NCI-H460 (cell line): Measurements from ENCODE around the gene ADAM19. TPM values are rescaled to one million over a fixed set of nuclear protein-coding genes. Genes with fewer than 3 reads are reported as not detected.

Experiments used
- DNase-seq: peaks from one replicate; pipeline ENCODE4 v3.0.0-alpha.2; 2016; ENCODE audit warnings: low read depth; ENCODE audit errors: extremely low read depth
- polyA plus RNA-seq: library from polyadenylated mRNA; depleted of rRNA; stranded (reverse); fragments of >200 nt; gene quantifications from 2 replicates; pipeline ENCODE4 v1.2.3, GENCODE V29; 2014; cell fraction: nucleus; rRNA removed
- total RNA-seq: library from RNA; depleted of rRNA; stranded (reverse); fragments of >200 nt; shearing (Covaris generic); gene quantifications from 2 replicates; pipeline ENCODE4 v1.2.3, GENCODE V29; 2014; rRNA removed

ADAM19 gene
- total RNA-seq = 6.6 and 7.7 TPM in 2 replicates
- 1.0 and 1.8 TPM in 2 replicates for polyA plus RNA-seq

DNA sequence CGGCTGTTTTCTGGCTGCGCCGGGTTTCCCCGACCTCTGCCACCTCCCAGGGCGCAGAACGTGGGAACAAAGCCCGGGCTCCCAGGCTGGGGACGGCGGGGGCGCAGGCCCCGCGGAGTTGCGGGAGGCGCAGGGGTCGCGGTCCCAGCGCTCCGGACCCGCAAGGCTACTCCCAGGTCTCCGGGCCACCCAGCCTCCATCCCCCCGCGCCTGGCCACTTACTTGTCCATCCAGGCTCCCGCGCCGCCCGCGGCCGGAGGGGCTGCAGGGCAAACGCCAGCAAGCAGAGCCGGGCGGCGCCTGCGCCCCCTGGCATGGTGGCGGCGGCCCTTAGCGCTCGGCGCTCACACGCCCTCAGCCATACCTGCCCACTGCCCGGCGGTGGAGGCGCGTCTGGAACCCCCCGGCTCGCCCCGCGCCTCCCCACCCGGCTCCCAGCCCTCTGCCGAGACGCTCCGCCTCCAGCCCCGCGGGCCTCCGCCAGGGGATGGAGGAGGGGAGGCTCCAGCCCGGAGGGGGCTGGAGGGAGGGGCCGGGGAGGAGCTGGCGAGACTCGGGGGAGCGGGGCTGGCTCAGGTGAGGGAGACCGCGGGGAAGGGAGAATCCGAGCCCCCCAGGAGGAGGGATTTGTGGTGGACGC lies at the start of gene ADAM19:
TSS of gene ADAM19 (minus strand) at position 395 of the 640 bp plus-strand sequence. CDS start at position 316, 79 bp downstream.
- DNase-seq = no peak

GRCh38 chr5:157624144-157624543 lies 48.6 kb upstream of the ADAM19 start:
- no peak for DNase-seq

DNA sequence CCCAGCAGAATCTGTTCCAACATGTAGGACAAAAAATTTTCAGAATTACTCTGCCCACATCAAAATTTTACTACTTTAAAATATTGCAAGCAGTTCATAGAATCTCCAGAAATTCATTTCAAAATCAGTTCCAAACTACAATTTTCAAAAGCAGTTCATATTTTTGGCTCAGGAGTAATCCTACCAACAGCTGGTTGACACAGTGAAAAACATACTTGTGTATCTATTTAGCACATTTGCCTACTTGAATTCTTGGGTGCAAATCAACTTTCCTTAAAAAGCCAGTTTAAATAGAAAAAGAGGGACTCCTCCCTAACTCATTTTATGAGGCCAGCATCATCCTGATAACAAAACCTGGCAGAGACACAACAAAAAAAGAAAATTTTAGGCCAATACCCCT lies 45.2 kb upstream of the ADAM19 start:
- DNase-seq = no peak

DNA sequence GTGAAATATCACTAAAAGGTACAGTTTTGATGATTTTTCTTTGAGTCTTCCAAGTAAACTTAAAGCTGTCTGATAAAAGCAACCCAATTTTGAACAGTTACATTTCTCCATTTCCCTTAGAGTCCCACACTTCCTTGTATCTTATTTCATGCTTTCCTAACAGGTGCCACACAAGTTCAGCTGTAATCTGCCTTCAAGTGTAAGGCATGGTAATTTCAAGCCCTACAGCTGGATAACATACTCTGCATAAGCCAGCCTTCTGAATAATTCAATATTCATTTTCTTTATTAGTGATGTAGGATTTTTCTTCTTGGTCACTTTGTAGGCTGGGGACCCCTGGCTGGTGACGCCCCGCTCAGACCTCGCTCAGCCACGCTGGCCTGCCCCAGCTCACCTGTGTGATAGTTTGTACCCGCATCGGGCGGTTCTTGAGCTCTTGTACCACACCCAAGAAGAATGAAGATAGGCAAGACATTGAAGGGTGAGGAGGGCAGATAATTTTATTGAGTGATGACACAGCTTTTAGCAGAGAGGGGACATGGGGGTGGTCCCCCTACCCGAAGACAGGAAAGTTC lies 42.7 kb upstream of the ADAM19 start:
- DNase-seq = no peak

GRCh38 chr5:157616785-157617184 lies 41.2 kb upstream of the ADAM19 start:
- DNase-seq = no peak

GRCh38 chr5:157613385-157614245 lies 38.0 kb upstream of the ADAM19 start:
- no peak for DNase-seq

- no peak for DNase-seq
Measured at GRCh38 chr5:157612581-157612980, 37.0 kb upstream of the ADAM19 start.

- no peak for DNase-seq
Measured at GRCh38 chr5:157611571-157612476, 36.2 kb upstream of the ADAM19 start.

DNA sequence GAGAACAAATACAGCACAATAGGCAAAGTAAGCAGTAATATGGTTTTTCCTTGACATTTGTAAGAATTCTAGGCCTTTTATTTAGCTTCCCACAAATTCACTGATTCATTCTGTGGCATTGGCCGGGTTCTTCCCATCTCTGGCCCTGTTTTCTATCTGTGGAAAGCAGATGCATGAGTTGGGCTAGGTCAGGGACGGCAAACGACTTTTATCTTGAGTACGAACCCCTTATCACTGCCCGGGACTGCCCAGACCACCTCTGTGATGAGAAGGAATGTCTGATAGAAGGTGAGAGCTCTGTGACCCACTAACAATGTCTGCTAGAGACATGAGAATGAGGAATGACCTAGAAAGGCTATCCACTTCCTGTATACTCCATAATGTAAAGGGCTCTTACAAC lies 35.4 kb upstream of the ADAM19 start:
- no peak for DNase-seq

GRCh38 chr5:157608972-157609565 lies 33.5 kb upstream of the ADAM19 start:
- no peak for DNase-seq

DNA sequence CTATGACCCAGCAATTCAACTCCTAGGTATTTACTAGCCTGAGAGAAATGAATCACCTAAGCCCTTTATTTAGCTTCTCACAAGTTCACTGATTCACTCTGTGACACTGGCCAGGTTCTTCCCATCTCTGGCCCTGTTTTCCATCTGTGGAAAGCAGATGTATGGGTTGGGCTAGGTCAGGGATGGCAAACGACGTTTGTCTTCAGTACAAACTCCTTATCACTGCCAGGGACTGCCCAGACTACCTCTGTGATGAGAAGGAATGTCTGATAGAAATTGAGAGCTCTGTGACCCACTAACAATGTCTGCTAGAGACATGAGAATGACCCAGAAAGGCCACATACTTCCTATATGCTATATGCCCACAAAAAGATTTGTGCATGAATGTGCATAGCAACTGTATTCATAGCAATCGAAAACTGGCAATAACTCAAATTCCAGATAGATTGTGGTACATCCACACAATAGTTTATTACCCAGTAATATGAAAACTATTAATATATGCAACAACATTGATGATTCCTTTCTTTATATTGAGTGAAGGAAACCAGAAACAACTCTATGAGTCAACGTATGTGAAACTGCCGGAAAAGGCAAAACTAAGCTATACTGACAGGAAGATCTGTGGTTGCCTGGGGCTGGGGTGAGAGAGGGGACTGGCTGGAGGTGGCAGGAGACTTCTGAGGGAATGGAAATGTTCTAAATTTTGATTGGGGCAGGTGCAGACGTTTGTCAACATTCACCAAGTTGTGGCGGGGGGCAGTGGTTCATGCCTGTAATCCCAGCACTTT lies 32.0 kb upstream of the ADAM19 start:
- peak; percentile 24 for DNase-seq

DNA sequence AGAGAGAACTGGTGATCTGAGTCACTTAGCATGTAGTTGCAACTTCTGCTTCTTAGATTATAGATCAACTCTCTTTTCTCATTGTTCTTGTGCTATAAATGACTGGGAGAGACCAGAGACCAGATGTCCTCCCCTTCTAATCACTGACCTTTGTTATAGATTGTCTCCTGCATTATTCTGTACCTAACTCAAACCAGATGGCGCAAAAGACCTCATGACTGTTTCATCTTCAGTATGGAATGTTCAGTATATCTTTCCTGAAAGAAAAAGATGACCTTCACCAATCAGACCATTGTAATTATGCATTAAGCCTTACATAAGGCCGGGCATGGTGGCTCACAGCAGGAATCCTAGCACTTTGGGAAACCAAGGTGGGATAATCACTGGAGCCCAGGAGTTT lies 30.5 kb upstream of the ADAM19 start:
- DNase-seq = no peak

DNA sequence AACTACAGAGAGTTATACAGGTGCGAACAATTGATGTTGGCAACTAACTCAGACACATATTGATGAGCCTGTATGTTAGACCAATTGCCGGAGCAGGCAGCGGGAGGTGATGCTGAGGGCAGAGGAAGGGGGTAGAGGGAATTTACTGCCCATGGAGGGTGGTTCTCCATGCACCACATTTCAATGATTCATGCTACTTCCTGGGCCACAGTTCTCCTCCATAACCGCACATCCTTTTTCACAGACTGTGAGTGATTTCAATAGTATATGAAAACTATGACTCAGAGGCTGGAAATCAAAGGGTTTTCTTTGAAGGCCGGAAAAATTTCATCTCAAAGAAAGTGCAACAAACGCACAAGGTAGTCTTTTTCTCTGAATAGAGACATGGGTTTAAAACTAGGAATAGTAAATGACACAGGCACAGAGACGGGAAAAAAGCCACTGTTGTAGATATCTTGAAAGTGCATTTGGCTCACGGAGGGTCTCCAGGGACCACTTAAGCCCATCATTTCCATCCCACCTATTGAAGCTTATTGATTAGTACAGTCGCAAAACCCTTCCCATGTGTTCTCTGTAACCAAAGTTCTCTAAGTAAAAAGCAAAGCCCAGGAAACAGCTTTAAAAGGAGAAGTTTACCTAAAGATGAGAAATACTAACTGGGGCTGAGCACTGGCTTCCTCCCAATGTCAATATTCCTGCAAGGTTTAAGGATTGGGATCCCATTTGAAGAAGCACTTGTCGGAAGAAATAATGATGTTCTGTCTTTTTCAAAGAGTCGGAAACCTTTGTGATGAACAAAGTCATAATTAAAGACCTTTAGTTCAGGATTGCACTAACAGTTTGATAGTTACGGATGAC lies 28.0 kb upstream of the ADAM19 start:
- peak; percentile 89 for DNase-seq

DNA sequence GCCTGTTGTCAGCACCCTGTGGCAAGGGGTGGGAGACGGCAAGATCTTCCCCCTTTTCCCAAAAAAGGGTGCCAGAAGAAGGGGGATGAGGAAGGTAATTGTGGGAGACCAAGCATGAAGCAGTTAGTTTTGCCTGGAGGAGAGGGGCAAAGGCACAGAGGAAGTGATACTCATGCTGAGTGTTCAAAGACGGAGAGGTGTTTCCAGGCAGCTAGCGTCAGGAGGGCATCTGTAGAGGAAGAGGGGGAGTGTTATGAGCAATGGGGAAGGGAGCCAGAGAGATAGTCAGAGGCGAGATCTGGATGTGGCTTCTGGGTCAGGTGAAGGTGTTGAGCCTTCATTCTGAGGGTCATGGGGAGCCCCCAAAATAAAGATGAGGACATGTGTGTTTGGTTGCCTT lies 26.9 kb upstream of the ADAM19 start:
- no peak for DNase-seq

DNA sequence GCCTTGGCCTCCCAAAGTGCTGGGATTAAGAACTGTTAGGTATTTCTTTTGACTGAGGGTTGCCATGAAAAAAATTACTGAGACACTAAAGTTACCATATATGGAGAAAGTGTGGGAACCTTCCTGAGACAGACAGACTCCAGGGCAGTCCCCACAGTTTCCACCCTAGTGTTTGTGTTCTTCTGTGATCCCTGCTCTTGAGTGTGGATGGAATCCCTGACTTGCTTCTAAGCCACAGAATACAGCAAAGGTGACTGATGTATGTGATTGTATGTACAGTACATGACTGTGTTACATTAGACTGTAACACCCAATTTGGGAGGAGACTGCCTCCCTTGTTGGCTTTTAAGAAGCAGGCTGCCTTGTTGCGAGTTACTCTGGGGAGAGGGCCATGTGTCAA lies 24.7 kb upstream of the ADAM19 start:
- no peak for DNase-seq

DNA sequence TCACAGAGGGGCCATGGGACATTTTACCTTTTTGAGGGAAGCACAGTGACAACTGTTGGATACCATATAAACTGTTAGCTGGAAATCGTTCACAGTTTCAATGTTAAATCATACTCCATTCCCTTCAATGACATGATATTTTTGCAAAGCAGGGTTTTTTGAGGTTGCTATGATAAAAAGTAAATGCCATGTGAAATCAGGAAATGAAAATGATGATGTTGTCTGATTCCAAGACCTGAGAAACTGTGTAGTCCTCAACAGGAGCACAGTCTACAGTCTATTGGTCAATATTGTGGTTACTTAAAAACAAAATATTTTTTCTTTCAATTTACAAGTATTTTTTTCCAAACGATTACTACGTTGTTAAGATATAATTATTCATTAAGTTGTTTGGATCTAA lies 24.0 kb upstream of the ADAM19 start:
- DNase-seq = no peak

- no peak for DNase-seq
Measured at GRCh38 chr5:157598350-157598936, 22.9 kb upstream of the ADAM19 start.

- DNase-seq = no peak
Measured at GRCh38 chr5:157597277-157597676, 21.7 kb upstream of the ADAM19 start.
